Calu3 (cell line): ENCODE results near the gene COX7A2. TPM values are rescaled to one million over a fixed set of nuclear protein-coding genes. Genes with fewer than 3 reads are reported as not detected.
A peak's percentile ranks its signal among the peaks of the same experiment; 100 is the strongest.

Source experiments
- BruUV-seq: library from RNA; stranded (reverse); fragments of 400-500 nt; replicated peaks from 2 replicates; lab custom pipeline; 2021; lab: Mats Ljungman, UMichigan
- CTCF ChIA-PET: fragments of 300-600 bp; sonication (Branson Sonifier 250); formaldehyde crosslinking; loops from one replicate; lab custom pipeline; 2022; ENCODE audit warnings: antibody characterized with exemption; lab: Charles Lee
- DNase-seq: peaks from one replicate; pipeline ENCODE4 v3.0.0; 2022
- H3K27ac Mint-ChIP-seq: one replicate; pipeline ENCODE4 v1.8.0; 2022; ENCODE audit warnings: mixed read lengths; ENCODE audit not compliant: unreplicated experiment
- H3K27me3 Mint-ChIP-seq: one replicate; pipeline ENCODE4 v1.8.0; 2022; ENCODE audit warnings: mixed read lengths; ENCODE audit not compliant: unreplicated experiment
- H3K36me3 Mint-ChIP-seq: one replicate; pipeline ENCODE4 v1.8.0; 2022; ENCODE audit warnings: mild to moderate bottlenecking, moderate library complexity, mixed read lengths; ENCODE audit not compliant: insufficient read depth, unreplicated experiment
- H3K4me1 Mint-ChIP-seq: one replicate; pipeline ENCODE4 v1.8.0; 2022; ENCODE audit warnings: mild to moderate bottlenecking, low read depth, mixed read lengths; ENCODE audit not compliant: unreplicated experiment
- H3K4me3 Mint-ChIP-seq: one replicate; pipeline ENCODE4 v1.8.0; 2022; ENCODE audit warnings: mild to moderate bottlenecking, low read depth, moderate library complexity, mixed read lengths; ENCODE audit not compliant: unreplicated experiment
- H3K9me3 Mint-ChIP-seq: one replicate; pipeline ENCODE4 v1.8.0; 2022; ENCODE audit warnings: low read depth, mixed read lengths; ENCODE audit not compliant: unreplicated experiment
- intact Hi-C: fragments of 100-400 bp; cut with micrococcal nuclease; formaldehyde crosslinking; loops from one replicate; pipeline ENCODE4 v1.10.0; 2022; ENCODE audit not compliant: unreplicated experiment
- total RNA-seq: library from RNA; stranded (reverse); gene quantifications from 2 replicates; pipeline ENCODE4 v1.2.3, GENCODE V29; 2022
- TF ChIP-seq, protein P1 (sequence below): fragments of 200-600 bp; IDR thresholded peaks from one replicate; pipeline ENCODE4 v1.8.0; 2022; ENCODE audit warnings: antibody characterized with exemption; ENCODE audit not compliant: unreplicated experiment

Gene COX7A2
- total RNA-seq, 1 experiment from 2014 or later = 459 TPM

DNA sequence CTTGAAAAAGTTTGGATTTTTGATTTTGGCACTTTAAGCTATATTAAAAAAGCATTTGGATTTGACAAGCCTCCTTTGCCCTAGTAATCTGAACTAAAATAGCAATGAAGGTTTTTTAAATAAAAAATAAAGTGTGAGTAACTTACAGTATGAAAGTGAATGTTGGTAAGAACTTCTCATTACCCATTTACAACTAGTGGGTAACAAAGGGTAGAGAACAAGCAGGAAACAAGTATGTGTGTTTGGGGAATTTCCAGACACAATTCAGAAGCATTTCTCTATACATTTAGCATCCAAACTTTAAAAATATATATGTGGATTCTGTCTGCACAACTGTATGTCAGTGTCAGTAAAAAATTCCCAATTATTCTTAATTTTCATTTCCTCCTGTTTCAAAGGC is 38.1 kb upstream of the COX7A2 start:
- H3K4me3 Mint-ChIP-seq = no peak overlapping the region
- no peaks in the 10 kb centered on the region for H3K9me3 Mint-ChIP-seq
- H3K4me1 Mint-ChIP-seq = peaks cover 22% of the 10 kb centered on the region
- TF ChIP-seq, protein P1, sequence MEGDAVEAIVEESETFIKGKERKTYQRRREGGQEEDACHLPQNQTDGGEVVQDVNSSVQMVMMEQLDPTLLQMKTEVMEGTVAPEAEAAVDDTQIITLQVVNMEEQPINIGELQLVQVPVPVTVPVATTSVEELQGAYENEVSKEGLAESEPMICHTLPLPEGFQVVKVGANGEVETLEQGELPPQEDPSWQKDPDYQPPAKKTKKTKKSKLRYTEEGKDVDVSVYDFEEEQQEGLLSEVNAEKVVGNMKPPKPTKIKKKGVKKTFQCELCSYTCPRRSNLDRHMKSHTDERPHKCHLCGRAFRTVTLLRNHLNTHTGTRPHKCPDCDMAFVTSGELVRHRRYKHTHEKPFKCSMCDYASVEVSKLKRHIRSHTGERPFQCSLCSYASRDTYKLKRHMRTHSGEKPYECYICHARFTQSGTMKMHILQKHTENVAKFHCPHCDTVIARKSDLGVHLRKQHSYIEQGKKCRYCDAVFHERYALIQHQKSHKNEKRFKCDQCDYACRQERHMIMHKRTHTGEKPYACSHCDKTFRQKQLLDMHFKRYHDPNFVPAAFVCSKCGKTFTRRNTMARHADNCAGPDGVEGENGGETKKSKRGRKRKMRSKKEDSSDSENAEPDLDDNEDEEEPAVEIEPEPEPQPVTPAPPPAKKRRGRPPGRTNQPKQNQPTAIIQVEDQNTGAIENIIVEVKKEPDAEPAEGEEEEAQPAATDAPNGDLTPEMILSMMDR = no peak
- no peak overlapping the region for H3K27ac Mint-ChIP-seq
- CTCF ChIA-PET = no interaction called here
- no TSS peak for BruUV-seq
- intact Hi-C loops = no loop called here
- peaks cover 4% of the 10 kb centered on the region for H3K36me3 Mint-ChIP-seq
- H3K27me3 Mint-ChIP-seq = no peaks in the 10 kb centered on the region
- DNase-seq = no peak

DNA sequence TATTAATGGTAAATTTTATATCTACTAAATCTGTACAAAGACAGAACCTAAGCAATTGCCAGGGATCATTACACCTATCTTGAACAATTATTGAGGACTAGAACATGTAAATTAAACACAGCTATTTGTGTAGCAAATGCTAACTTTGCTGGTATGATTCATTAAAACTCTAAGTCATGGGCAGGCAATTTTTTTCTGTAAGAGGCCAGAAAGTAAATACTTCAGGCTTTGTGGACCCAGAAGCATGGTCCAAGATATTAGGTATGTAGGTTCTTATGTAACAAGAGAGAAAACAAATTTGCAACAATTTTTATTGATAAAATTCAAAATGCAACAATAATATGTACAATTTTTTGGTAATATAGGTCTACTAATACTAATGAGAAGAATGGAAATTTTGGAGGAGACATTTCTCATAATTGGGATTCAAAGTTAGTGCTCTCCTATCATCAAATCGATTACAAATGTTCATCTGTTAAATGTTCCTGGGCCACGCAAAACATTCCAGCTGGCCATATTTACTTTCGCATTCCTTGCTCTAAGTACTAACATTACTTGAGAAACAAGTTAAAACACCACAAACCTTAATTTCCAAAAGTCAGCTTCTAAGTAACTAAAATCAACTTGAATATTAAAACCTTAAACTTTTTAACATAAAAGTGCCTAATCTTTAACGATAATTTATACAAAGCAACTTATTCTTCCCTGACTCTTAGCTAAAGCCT is 36.7 kb upstream of the COX7A2 start:
- TF ChIP-seq, protein P1 = no peak
- DNase-seq = no peak
- CTCF ChIA-PET = no interaction called here
- Mint-ChIP-seq H3K4me3 (peak overlapping the region; percentile 18), H3K9me3 (no peaks in the 10 kb centered on the region), H3K36me3 (peaks cover 4% of the 10 kb centered on the region), H3K27ac (peak overlapping the region; percentile 34), H3K27me3 (no peaks in the 10 kb centered on the region), H3K4me1 (peaks cover 29% of the 10 kb centered on the region)
- no TSS peak for BruUV-seq
- intact Hi-C loops = no loop called here

DNA sequence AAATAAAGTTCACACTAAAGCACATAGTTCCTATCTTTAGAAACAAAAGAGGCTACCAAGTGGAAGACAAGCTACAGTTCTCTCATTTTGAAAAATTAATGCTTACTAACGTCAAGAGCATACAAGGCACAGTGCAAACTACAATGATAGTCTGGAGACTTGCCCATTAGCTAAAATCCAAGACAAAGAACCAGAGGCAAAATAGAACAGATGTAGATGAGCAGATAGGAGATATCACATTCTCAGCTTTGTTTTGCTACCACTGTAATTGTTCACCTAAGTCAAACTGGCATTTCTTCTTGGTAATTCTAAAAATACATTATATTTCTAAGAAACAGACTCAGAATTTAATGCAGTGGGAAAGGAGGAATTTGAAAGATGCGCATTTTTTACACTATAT is 35.8 kb upstream of the COX7A2 start:
- DNase-seq = no peak
- TF ChIP-seq, protein P1 = no peak
- H3K4me3 Mint-ChIP-seq = no peak overlapping the region
- CTCF ChIA-PET = interaction anchor here (0.6 kb wide), 1 partner anchor 394 kb away, joined by 6 read pairs; no protein-coding TSS in a partner anchor
- no peaks in the 10 kb centered on the region for H3K27me3 Mint-ChIP-seq
- BruUV-seq = no TSS peak
- peaks cover 38% of the 10 kb centered on the region for H3K4me1 Mint-ChIP-seq
- H3K27ac Mint-ChIP-seq = no peak overlapping the region
- peaks cover 4% of the 10 kb centered on the region for H3K36me3 Mint-ChIP-seq
- no peaks in the 10 kb centered on the region for H3K9me3 Mint-ChIP-seq
- intact Hi-C loops = no loop called here

DNA sequence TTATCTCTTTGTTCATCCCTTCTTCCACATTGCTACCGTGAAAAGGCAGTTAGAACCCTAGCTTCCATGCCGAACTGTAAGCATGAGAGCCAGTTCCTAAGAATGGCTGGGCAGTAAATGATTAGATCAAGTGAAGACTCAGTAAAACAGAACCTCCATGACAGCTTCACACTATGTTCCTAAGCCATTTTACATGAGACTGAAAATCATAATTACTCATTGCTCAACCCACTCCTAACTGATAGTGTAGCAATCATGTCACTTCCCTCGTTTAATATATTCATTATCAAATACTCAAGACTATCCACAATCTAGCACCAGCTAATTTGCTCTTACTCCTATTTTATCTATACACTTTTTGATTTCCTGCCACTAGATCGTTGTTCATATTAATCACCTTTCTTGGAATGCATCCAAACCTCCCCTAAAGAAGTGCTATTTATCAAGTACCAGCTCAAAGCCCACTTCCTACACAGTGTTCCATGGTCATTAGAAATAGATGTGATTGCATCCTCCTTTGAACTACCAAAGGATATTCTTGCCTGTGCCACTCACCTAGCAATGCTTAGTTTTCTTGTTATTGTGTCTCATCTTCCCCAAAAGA is 35.0 kb upstream of the COX7A2 start:
- Mint-ChIP-seq H3K4me1 (peaks cover 46% of the 10 kb centered on the region), H3K36me3 (peaks cover 4% of the 10 kb centered on the region), H3K27me3 (no peaks in the 10 kb centered on the region), H3K27ac (no peak overlapping the region), H3K4me3 (no peak overlapping the region), H3K9me3 (no peaks in the 10 kb centered on the region)
- CTCF ChIA-PET = interaction anchor here (0.5 to 0.6 kb wide), 2 partner anchors 395 to 1845 kb away, joined by 3 to 4 read pairs; no protein-coding TSS in a partner anchor
- TF ChIP-seq, protein P1 = no peak
- intact Hi-C loops = no loop called here
- DNase-seq = no peak
- BruUV-seq = no TSS peak
